ENCODE measurements around the gene MAGEC2. TPM values are rescaled to one million over a fixed set of nuclear protein-coding genes. Genes with fewer than 3 reads are reported as not detected.

MAGEC2 gene
- total RNA-seq, 2 experiments from 2014 or later: not detected

- no peak for ATAC-seq (ENCODE audit: poor library complexity)
- Histone ChIP-seq H3K36me3 (ENCODE audit: insufficient read depth, low read length) (no peaks in the 10 kb centered on the region), H3K27ac (ENCODE audit: low read depth in 1 of 2, low read length in 2 of 2) (no peak overlapping the region), H3K4me3 (ENCODE audit: low read length) (no peak overlapping the region), H3K4me1 (ENCODE audit: insufficient read depth, low read length) (no peaks in the 10 kb centered on the region), H3K9me3 (ENCODE audit: control insufficient read depth in 1 of 2, insufficient read depth in 1 of 2, low read length in 2 of 2) (peaks cover 0 to 18% of the 10 kb centered on the region in 2 experiments), H3K27me3 (ENCODE audit: control insufficient read depth in 1 of 2, insufficient read depth in 2 of 2, low read length in 2 of 2) (no peaks in the 10 kb centered on the region)
- Mint-ChIP-seq H3K4me3 (no peak overlapping the region), H3K36me3 (ENCODE audit: low read depth) (no peaks in the 10 kb centered on the region), H3K9me3 (peaks cover 4% of the 10 kb centered on the region), H3K4me1 (ENCODE audit: low read depth) (no peaks in the 10 kb centered on the region), H3K27ac (no peak overlapping the region), H3K27me3 (no peaks in the 10 kb centered on the region)
- POLR2A ChIA-PET: no interaction called here
- TF ChIP-seq CTCF (IDR thresholded peaks at IDR 0.05): no peak
- no peak for DNase-seq
- intact Hi-C loops (cut with DNase I, micrococcal nuclease): no loop called here
- CTCF ChIA-PET: no interaction called here
Observed at GRCh38 chrX:142201113-142201512, 4.0 kb downstream of the MAGEC2 start.

DNA sequence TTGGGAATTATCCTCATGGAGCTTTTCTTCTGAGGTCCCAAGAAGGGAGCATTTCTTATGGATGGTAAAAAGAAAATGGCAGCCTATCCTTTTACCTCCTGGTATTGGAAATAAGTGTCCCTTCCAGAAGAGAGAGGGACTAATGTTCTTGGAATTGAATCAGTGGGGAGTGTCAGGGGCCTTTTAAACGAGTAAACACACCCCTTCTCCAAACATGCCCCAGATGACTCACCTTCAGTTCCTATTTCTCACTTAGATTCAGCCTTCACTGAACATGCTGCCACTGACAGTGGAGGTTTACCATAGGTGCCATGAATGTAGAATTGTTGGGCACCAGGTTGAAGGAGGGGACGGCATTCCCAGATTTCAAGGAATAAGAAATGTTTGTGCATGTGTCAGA, 19.0 kb downstream of the MAGEC2 start:
- no peaks in the 10 kb centered on the region for H3K27me3 Mint-ChIP-seq
- H3K36me3 ChIP-seq (ENCODE audit: insufficient read depth, low read length): no peaks in the 10 kb centered on the region
- CTCF ChIA-PET: no interaction called here
- no peaks in the 10 kb centered on the region for H3K9me3 ChIP-seq (ENCODE audit: control insufficient read depth in 1 of 2, insufficient read depth in 1 of 2, low read length in 2 of 2)
- H3K27ac ChIP-seq (ENCODE audit: low read depth in 1 of 2, low read length in 2 of 2): no peak overlapping the region
- intact Hi-C loops (cut with DNase I, micrococcal nuclease): no loop called here
- no peaks in the 10 kb centered on the region for H3K27me3 ChIP-seq (ENCODE audit: control insufficient read depth in 1 of 2, insufficient read depth in 2 of 2, low read length in 2 of 2)
- H3K9me3 Mint-ChIP-seq: no peaks in the 10 kb centered on the region
- no peaks in the 10 kb centered on the region for H3K4me1 ChIP-seq (ENCODE audit: insufficient read depth, low read length)
- H3K27ac Mint-ChIP-seq: no peak overlapping the region
- POLR2A ChIA-PET: no interaction called here
- H3K36me3 Mint-ChIP-seq (ENCODE audit: low read depth): no peaks in the 10 kb centered on the region
- H3K4me3 ChIP-seq (ENCODE audit: low read length): no peak overlapping the region
- ATAC-seq (ENCODE audit: poor library complexity) (no peak), DNase-seq (no peak)
- no peaks in the 10 kb centered on the region for H3K4me1 Mint-ChIP-seq (ENCODE audit: low read depth)
- H3K4me3 Mint-ChIP-seq: no peak overlapping the region
- no peak for TF ChIP-seq CTCF (IDR thresholded peaks at IDR 0.05)

DNA sequence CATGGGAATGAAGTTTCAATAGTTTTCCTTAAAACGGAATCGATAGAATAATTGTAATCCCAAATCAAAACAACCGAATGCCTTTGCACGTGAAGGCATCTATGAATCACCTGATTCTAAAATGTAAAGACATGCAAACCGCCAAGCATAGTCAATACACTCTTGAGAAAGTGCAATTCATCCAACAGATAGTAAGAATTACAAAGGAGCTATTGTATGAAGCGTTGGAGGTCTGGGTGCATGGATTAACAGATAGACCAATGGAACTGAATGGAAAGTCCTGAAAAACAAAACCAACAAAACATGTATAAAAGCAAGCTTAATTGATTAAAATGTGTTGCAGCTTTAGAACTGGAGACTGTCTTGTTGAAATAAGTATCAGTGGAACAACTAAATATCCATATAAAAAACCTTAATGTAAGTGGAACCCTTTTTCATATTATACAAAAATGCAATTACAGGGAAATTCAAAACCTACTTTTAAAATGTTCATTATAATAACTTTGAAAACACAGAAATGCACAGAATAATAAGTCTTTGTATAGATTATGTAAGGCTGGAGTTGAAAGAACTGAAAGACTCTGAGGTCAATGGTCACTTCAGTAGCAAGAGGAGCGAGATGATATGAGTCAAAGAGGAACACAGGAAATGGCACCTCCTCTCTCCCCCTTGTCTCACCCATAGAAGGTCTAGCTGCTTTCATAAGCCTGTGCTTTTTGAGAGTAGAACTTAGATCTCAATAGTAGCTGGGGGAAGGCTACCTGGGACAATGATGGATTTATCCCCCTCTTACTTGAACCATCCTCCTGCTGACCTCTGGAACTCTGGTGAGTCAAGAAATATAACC, 20.1 kb downstream of the MAGEC2 start:
- Mint-ChIP-seq H3K4me3 (no peak overlapping the region), H3K4me1 (ENCODE audit: low read depth) (no peaks in the 10 kb centered on the region), H3K36me3 (ENCODE audit: low read depth) (no peaks in the 10 kb centered on the region), H3K27me3 (no peaks in the 10 kb centered on the region), H3K27ac (no peak overlapping the region), H3K9me3 (no peaks in the 10 kb centered on the region)
- no peaks in the 10 kb centered on the region for H3K27me3 ChIP-seq (ENCODE audit: control insufficient read depth in 1 of 2, insufficient read depth in 2 of 2, low read length in 2 of 2)
- CTCF ChIA-PET: no interaction called here
- intact Hi-C loops (cut with DNase I, micrococcal nuclease): no loop called here
- H3K36me3 ChIP-seq (ENCODE audit: insufficient read depth, low read length): no peaks in the 10 kb centered on the region
- no peaks in the 10 kb centered on the region for H3K4me1 ChIP-seq (ENCODE audit: insufficient read depth, low read length)
- POLR2A ChIA-PET: no interaction called here
- H3K9me3 ChIP-seq (ENCODE audit: control insufficient read depth in 1 of 2, insufficient read depth in 1 of 2, low read length in 2 of 2): no peaks in the 10 kb centered on the region
- no peak for TF ChIP-seq CTCF (IDR thresholded peaks at IDR 0.05)
- no peak for ATAC-seq (ENCODE audit: poor library complexity)
- no peak overlapping the region for H3K4me3 ChIP-seq (ENCODE audit: low read length)
- H3K27ac ChIP-seq (ENCODE audit: low read depth in 1 of 2, low read length in 2 of 2): no peak overlapping the region
- no peak for DNase-seq
